ENCODE data around the gene MMP12. TPM values are rescaled to one million over a fixed set of nuclear protein-coding genes. Genes with fewer than 3 reads are reported as not detected.

MMP12 gene
- polyA plus RNA-seq, 3 donors from 2014 or later = not detected

Other genes starting within 250 kb of the MMP12 start
- not detected for gene MMP20, start 249.7 kb downstream of the MMP12 start, polyA plus RNA-seq
- gene MMP27, start 169.2 kb downstream of the MMP12 start, polyA plus RNA-seq = not detected
- not detected for gene MMP8, start 150.0 kb downstream of the MMP12 start, polyA plus RNA-seq
- not detected for gene MMP10, start 94.4 kb downstream of the MMP12 start, polyA plus RNA-seq
- not detected for gene MMP1, start 76.8 kb downstream of the MMP12 start, polyA plus RNA-seq
- not detected for gene MMP3, start 31.4 kb downstream of the MMP12 start, polyA plus RNA-seq
- not detected for gene MMP13, start 80.8 kb upstream of the MMP12 start, polyA plus RNA-seq
- gene DCUN1D5, start 217.2 kb upstream of the MMP12 start, polyA plus RNA-seq = 10 to 100 TPM; 26.1 to 34.4 (median 26.9) TPM
- 1 to 10 TPM in 2 of 3 donors, under 1 TPM in 1; 0.93 to 2.0 (median 1.0) TPM for gene DYNC2H1, start 234.4 kb upstream of the MMP12 start, polyA plus RNA-seq

Data from immature natural killer cell (primary cell).